OCI-LY7 (cell line): ENCODE data around the gene OR2AP1. TPM values are rescaled to one million over a fixed set of nuclear protein-coding genes. Genes with fewer than 3 reads are reported as not detected.
"Not testable (repeated sequence)": the region's sequence is repeated elsewhere in the genome, so short reads cannot be mapped to it uniquely, and the experiment has no call there.

ENCODE experiments used
- BruUV-seq: library from RNA; stranded (reverse); fragments of 400-500 nt; replicated peaks from 2 replicates; lab custom pipeline; 2021; lab: Mats Ljungman, UMichigan
- CTCF ChIA-PET: fragments of 300-600 bp; sonication (Branson Sonifier 250); formaldehyde crosslinking; loops from one replicate; lab custom pipeline; 2022; ENCODE audit warnings: antibody characterized with exemption; ENCODE audit not compliant: unreplicated experiment; lab: Charles Lee
- POLR2A ChIA-PET: fragments of 300-600 bp; sonication (Branson Sonifier 250); formaldehyde crosslinking; loops from one replicate; lab custom pipeline; 2022; ENCODE audit warnings: antibody characterized with exemption; lab: Charles Lee
- DNase-seq: peaks from one replicate; pipeline ENCODE4 v3.0.0-alpha.2; 2015; ENCODE audit warnings: low spot score
- H2AFZ ChIP-seq: fragments of 200-600 bp; sonication (generic), shearing (Covaris generic); 2 replicates; pipeline ENCODE4 v1.6.1; 2014; ENCODE audit warnings: mild to moderate bottlenecking, antibody characterized with exemption, low read length, moderate library complexity
- H3K27ac ChIP-seq: fragments of 200-600 bp; sonication (generic); 2 replicates; pipeline ENCODE4 v1.5.1; 2014; ENCODE audit warnings: mixed run types, low read depth, mild to moderate bottlenecking, moderate library complexity, low read length, inconsistent platforms; ENCODE audit not compliant: poor library complexity, severe bottlenecking
- H3K36me3 ChIP-seq: fragments of 200-600 bp; sonication (generic); 2 replicates; pipeline ENCODE4 v1.6.1; 2014; ENCODE audit warnings: mild to moderate bottlenecking, antibody characterized with exemption, low read length, moderate library complexity, mixed read lengths; ENCODE audit not compliant: insufficient read depth
- H3K4me1 ChIP-seq: fragments of 200-600 bp; sonication (generic); 2 replicates; pipeline ENCODE4 v1.5.1; 2014; ENCODE audit warnings: mild to moderate bottlenecking, low read length; ENCODE audit not compliant: insufficient read depth, poor library complexity, severe bottlenecking
- H3K4me2 ChIP-seq: fragments of 200-600 bp; sonication (generic); 2 replicates; pipeline ENCODE4 v1.6.1; 2014; ENCODE audit warnings: mild to moderate bottlenecking, low read length
- H3K4me3 ChIP-seq: fragments of 200-600 bp; sonication (generic); 2 replicates; pipeline ENCODE4 v1.5.1; 2014; ENCODE audit warnings: mild to moderate bottlenecking, low read depth, low read length; ENCODE audit not compliant: poor library complexity, severe bottlenecking
- H3K79me2 ChIP-seq: fragments of 200-600 bp; sonication (generic); 2 replicates; pipeline ENCODE4 v1.6.1; 2016; ENCODE audit warnings: low read depth, mild to moderate bottlenecking, low read length, moderate library complexity, mixed read lengths; ENCODE audit not compliant: insufficient read depth
- H3K9me2 ChIP-seq: fragments of 200-600 bp; sonication (generic); 2 replicates; pipeline ENCODE4 v1.6.1; 2016; ENCODE audit warnings: mild to moderate bottlenecking, low read length, mixed read lengths; ENCODE audit not compliant: insufficient read depth
- H3K9me3 ChIP-seq: fragments of 200-600 bp; sonication (generic); 2 replicates; pipeline ENCODE4 v1.6.1; 2014; ENCODE audit warnings: mild to moderate bottlenecking, mixed run types, low read length, mixed read lengths
- H4K20me1 ChIP-seq: fragments of 200-600 bp; sonication (generic); 2 replicates; pipeline ENCODE4 v1.6.1; 2014; ENCODE audit warnings: mild to moderate bottlenecking, antibody characterized with exemption, low read length, moderate library complexity, mixed read lengths; ENCODE audit not compliant: insufficient read depth
- EZH2phosphoT487 ChIP-seq: fragments of 200-600 bp; sonication (generic); IDR thresholded peaks from 2 replicates; pipeline ENCODE4 v1.6.1; 2018; ENCODE audit warnings: low read depth, borderline replicate concordance, mild to moderate bottlenecking, mixed run types, antibody characterized with exemption, low read length, moderate library complexity, mixed read lengths
- intact Hi-C: fragments of 100-400 bp; cut with micrococcal nuclease; formaldehyde crosslinking; loops from one replicate; pipeline ENCODE4 v1.10.0; 2022; ENCODE audit not compliant: unreplicated experiment
- total RNA-seq, 2 experiments: library from RNA; depleted of rRNA in 1 of 2; stranded (reverse); fragments of >200 nt in 1 of 2; shearing (Covaris generic) in 1 of 2; gene quantifications; 2 replicates each; pipeline ENCODE4 v1.2.3, GENCODE V29; 2014 to 2022
- TF ChIP-seq, protein P1 (sequence below): fragments of 200-600 bp; sonication (generic); conservative IDR thresholded peaks from 2 replicates; pipeline ENCODE4 v1.5.1; 2014; ENCODE audit warnings: mild to moderate bottlenecking, antibody characterized with exemption, low read length, moderate library complexity, mixed read lengths

The OR2AP1 gene
- total RNA-seq, 2 experiments from 2014 or later = not detected

DNA sequence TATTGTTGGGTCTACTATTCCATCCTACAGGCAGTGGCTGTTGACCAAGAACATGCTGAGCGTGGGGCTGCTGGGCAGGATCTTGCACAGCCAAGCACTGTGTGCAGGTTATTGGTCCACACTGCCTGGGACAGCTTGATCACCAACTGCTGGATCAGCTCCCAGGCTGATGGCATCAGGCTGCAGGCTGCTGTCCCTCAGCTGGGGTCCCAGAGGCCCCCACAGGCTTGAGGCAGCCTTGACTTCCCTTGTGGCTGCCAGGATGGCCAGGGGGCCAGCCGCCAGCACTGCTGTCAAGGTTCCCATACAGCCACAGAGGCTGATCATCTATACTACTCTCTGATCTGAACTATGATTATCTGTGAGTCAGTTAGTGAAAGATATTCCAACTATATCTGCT, 9.8 kb downstream of the OR2AP1 start:
- intact Hi-C loops = no loop called here
- CTCF ChIA-PET = no interaction called here
- Histone ChIP-seq H3K4me2 (no peak overlapping the region), H4K20me1 (no peaks in the 10 kb centered on the region), H2AFZ (no peak overlapping the region), H3K36me3 (no peaks in the 10 kb centered on the region), H3K9me3 (no peaks in the 10 kb centered on the region), H3K79me2 (no peaks in the 10 kb centered on the region), H3K9me2 (no peaks in the 10 kb centered on the region), H3K4me3 (no peak overlapping the region), H3K27ac (no peak overlapping the region), H3K4me1 (no peaks in the 10 kb centered on the region)
- POLR2A ChIA-PET = no interaction called here
- no peak for DNase-seq
- BruUV-seq = no TSS peak
- TF ChIP-seq, protein P1, sequence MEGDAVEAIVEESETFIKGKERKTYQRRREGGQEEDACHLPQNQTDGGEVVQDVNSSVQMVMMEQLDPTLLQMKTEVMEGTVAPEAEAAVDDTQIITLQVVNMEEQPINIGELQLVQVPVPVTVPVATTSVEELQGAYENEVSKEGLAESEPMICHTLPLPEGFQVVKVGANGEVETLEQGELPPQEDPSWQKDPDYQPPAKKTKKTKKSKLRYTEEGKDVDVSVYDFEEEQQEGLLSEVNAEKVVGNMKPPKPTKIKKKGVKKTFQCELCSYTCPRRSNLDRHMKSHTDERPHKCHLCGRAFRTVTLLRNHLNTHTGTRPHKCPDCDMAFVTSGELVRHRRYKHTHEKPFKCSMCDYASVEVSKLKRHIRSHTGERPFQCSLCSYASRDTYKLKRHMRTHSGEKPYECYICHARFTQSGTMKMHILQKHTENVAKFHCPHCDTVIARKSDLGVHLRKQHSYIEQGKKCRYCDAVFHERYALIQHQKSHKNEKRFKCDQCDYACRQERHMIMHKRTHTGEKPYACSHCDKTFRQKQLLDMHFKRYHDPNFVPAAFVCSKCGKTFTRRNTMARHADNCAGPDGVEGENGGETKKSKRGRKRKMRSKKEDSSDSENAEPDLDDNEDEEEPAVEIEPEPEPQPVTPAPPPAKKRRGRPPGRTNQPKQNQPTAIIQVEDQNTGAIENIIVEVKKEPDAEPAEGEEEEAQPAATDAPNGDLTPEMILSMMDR = no peak
- TF ChIP-seq EZH2phosphoT487 = no peak

- no TSS peak for BruUV-seq
- no peaks in the 10 kb centered on the region for H3K4me1 ChIP-seq
- no peaks in the 10 kb centered on the region for H3K9me2 ChIP-seq
- no peaks in the 10 kb centered on the region for H3K79me2 ChIP-seq
- no peaks in the 10 kb centered on the region for H3K36me3 ChIP-seq
- CTCF ChIA-PET = no interaction called here
- H3K4me3 ChIP-seq = no peak overlapping the region
- TF ChIP-seq, protein P1 = no peak
- TF ChIP-seq EZH2phosphoT487 = no peak
- H3K4me2 ChIP-seq = no peak overlapping the region
- no peak overlapping the region for H2AFZ ChIP-seq
- DNase-seq = no peak
- POLR2A ChIA-PET = interaction anchor here (1.5 kb wide), 1 partner anchor 14 kb away, joined by 4 read pairs; the partner anchor contains the start of gene OR2AP1
- H4K20me1 ChIP-seq = no peaks in the 10 kb centered on the region
- H3K27ac ChIP-seq = no peak overlapping the region
- no peaks in the 10 kb centered on the region for H3K9me3 ChIP-seq
- intact Hi-C loops = no loop called here
These were observed 13.5 kb downstream of the OR2AP1 start for GRCh38 chr12:55585817-55586216.

DNA sequence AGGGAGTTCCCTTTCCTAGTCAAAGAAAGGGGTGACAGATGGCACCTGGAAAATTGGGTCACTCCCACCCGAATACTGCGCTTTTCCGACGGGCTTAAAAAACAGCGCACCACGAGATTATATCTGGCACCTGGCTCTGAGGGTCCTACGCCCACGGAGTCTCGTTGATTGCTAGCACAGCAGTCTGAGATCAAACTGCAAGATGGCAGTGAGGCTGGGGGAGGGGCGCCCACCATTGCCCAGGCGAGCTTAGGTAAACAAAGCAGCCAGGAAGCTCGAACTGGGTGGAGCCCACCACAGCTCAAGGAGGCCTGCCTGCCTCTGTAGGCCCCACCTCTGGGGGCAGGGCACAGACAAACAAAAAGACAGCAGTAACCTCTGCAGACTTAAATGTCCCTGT, 17.9 kb downstream of the OR2AP1 start:
- CTCF ChIA-PET, H3K4me2 ChIP-seq, H3K79me2 ChIP-seq, intact Hi-C loops, POLR2A ChIA-PET, H4K20me1 ChIP-seq, H3K4me1 ChIP-seq, H3K9me3 ChIP-seq, H3K27ac ChIP-seq, DNase-seq, BruUV-seq, H3K9me2 ChIP-seq, H2AFZ ChIP-seq, H3K36me3 ChIP-seq, H3K4me3 ChIP-seq: not testable (repeated sequence)
